HG02571 (cell line): ENCODE results near the gene SAMD1.
"Not testable (repeated sequence)": the region's sequence is repeated elsewhere in the genome, so short reads cannot be mapped to it uniquely, and the experiment has no call there.

Experiments
- ATAC-seq: cut with Tn5 transposase; IDR thresholded peaks from one replicate; pipeline ENCODE4 v1.9.1; 2021; ENCODE audit warnings: mild to moderate bottlenecking, moderate library complexity; ENCODE audit not compliant: unreplicated experiment

The SAMD1 gene

DNA sequence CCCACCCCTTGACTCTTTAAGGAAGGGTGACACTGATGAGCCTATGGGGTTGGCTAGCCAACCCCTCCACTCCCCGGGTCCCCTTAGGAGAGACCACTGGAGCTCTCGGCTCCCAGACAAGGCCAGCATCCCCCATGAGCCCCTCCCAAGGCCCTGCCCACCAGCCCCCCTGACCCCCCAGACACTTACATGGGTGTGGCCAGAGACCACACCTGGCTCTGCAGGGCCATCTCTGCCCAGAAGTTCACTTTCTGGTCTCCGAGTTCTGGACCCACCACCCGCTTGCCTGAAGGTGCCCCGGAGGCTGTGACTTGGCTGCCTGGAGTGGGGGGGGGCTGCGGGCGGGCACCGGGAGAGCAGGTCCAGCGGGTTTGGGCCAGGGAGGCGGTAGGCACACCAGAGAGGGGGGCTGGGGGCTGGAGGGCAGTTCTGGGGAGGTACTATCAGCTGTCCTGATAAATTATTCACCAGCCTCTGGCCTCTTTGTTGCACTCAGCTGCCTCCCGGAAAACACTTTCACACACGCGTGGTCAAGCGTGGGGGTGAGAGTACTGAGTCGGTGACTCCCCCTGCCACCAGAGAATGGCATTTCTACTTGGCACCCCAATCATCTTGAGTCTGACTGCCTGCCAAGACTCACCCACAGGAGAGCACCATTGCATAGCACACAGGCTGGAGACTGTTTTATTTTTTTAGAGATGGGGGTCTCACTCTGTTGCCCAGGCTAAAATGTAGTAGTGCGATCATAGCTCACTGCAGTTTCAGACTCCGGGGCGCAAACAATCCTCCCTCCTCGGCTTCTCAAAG lies 28.6 kb downstream of the SAMD1 start, which contains the start of gene PALM3:
TSS of gene PALM3 (minus strand) at position 326 of the 807 bp plus-strand sequence. CDS start at position 230, 96 bp downstream.
- ATAC-seq, result no peak

DNA sequence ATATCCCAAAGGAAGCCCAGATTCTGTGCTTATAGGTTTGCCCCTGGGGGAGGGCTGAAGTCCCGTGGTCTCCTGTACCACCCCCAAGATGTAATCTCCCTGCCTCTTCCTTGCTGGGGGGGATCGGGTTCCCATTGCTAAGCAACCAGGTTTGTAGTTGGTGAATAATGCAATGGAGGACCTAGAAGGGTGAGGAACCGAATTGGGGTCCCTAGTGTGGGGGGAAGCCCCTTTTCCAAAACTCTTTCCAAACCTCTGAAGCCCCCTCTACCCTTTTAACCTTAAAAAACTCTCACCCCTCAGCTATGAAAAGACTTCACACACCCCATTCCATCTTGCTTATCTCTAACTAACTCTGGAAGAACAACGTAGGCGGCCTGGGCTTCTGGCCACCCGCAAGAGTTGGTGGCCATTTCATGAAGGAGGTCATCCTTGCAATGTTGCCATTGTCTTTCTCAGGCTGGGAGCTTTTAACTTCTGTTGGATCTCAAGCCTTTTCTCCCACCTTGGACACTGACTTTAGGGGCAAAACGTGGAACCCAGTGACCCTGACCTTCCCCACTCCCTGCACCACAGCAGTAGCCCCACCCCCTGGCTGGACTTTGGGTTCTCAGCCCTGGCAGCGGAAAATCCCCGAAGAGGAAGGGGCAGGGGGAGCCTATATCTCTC lies 29.3 kb downstream of the SAMD1 start:
- ATAC-seq, result no peak

DNA sequence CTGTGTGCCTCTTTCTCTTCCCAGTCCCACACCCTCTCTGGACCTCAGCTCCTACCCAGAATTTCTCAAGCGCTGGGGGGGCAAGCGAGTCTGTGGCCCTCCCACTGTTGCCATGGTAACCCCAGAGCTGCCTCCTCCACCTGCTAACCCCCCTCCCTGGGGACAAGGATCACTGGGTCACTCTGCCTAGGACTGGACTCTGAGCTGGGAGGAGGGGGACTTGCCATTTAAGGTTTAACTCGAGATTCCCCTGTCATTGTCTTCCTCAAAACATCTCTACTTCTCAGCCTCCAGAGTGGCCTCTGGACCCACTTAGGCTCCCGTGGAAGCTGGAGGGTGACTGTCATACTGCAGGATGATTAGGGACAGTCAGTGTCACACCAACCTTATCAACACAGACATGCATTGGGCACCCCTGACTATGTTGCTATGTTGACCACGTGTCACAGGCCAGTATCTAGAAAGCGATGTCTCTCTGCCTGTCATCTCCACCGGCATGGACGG lies 30.8 kb downstream of the SAMD1 start:
- ATAC-seq, result no peak

DNA sequence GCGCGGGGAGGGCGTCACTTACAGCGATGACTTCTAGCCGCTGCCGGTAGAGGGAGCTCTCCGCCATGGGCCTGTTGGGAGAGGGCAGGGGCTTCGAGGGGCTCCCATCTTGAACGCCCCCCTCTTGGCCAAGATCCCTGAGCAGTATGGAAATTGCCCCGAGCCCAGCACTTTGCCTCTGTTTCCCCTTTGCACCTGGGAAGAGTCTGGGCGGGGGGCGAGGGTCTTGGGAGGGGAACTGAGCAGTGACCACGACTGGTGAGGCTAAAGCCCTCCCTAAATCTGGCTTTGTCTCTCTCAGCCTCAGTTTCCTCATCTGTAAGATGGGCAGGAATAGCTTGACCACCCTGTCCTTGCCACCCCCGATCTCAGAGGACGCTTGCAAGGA lies 31.5 kb downstream of the SAMD1 start:
- ATAC-seq, result no peak

DNA sequence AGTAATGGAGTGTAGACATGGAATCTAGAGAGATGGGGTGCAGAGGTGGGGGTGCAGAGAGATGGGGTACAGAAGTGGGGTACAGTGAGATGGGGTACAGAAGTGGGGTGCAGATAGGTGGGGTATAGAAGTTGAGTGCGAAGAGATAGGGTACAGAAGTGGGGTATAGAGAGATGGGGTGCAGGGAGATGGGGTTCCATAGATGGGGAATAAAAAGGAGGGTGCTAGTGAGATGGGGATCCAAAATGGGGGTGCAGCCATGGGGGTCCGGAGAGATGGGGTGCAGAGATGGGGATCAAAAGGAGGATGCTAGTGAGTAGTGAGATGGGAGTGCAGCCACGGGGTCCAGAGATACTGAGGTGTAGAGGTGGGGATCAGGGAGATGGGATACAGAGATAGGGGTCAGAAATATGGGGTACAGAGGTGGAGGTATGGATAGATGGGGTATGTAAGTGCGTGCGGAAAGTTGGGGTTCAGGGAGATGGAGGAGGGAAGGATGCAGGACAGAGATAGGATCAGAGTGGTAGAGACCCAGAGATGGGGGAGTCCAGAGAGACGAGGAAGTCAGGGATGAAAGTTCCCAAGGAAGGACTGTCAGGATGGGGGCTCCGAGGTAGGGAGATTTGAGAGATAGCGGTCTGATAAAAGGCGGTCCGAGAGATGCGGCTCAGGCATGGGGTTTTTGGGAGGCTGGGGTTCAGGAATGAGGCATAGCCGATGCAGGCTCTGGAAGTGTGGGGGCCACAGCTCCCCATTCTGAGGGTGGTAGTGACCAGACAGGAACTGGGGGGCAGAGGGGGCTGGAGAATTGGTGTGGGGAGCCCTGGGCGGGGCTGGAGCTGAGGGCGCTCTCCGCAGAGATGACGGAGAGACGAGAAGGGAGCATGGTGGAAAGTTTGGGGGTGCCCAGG lies 32.1 kb downstream of the SAMD1 start:
- no peak for ATAC-seq

DNA sequence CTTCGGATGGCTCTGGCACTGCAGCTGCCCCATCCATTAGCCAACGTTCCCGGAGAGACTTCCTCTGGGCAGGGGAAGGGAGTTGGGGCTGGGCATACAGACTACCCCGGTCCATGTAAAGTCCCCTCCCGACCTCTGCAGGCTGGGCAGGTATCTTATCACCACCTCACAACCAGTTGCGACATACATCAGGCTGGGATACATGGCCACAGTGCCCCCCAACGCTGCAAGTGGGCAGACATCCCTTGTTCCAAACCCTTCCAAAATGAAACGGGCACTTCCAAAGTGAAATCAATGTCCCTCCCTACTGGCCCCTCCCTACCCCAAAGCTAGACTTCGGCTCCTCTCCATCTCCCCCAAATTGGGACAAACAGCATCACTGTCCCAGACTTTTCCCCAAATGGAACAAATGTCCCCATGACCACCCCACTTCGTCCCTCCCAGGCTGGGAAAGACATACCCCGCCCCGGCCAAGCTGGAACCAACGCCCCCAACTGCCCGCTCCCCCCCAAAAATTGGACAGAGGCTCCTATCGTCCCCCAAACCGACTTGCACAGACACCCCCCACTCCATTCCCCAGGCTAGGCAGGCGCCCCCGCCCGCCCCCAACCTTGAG lies 33.7 kb downstream of the SAMD1 start:
- ATAC-seq, result no peak

DNA sequence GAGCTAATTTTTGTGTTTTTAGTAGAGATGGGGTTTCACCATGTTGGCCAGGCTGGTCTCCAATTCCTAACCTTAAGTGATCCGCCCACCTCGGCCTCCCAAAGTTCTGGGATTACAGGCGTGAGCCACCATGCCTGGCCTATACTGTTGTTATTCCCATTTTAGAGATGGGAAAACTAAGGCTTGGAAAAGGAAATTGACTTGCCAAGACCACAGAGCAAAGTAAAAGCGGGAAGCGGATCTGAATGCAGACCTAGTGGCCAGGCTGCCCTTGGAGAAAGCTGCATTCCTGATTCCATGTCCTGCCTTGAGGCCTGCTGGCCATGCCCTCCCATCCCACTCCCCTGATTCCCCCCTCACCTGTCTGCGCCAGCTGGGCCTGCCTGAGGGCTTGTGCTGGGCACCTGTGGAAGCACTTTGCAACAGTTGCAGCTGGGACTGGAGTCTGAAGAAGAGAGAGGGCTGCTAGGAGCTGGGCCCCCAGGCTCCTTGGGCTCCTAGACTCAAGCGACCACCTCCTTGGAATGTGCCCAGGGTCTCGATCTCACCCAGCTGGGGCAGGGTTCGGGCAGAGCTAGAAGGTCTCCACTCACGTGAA lies 34.4 kb downstream of the SAMD1 start:
- no peak for ATAC-seq

DNA sequence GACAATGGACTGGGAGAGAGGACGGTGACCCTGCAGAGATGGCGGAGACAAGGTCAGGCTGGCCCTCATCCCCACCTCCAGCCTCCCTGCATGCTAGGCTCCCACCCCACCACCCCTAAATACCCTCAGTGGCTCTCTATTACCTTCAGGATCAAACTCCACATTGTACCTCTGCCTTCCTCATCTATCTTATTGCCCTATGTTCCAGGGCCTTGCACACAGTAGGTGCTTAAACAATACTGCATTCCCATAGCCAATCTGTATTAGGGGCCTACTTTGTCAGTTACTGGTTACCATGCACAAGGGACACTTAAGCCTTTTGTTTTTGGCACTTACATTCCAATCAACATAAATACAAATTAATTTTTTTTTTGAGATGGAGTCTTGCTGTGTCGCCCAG lies 35.2 kb downstream of the SAMD1 start:
- ATAC-seq, result no peak

DNA sequence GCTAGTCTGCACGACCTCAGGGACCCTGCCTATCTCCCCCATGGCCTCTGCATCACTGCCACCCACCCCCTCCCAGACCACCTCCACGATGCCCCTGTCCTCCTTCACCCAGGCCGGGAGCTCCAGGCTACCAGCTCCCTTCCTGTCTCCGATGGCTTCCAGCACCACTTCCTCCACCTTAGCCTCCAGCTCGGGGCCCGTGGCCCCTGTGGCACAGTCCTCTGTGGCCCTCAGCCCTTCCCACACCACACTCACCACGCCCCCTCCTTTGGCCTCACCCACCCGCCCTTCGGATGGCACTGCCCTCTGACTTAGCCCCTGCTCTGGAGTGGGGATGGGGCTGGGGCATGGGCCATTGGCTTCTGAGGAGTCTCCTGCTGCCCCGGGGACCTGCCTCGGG lies 35.8 kb downstream of the SAMD1 start:
- no peak for ATAC-seq

DNA sequence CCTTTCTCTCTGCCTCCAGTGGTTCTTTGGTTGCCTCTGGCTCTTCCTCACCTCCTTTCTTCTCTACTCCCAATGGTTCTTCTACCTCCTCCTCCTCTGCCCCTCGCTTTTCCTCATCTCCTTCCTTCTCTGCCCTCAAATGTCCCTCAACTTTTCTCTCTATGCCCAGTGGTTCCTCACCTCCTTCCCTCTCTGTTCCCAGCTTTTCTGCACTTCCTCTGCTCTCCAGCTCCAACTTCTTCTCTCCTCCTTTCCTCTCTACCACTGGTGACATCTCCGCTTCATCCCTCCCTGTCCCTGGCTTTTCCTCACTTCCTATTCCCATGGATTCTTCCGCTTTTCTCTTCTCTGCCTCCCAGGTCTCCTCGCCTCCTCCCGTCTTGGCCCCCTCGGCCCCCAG lies 36.5 kb downstream of the SAMD1 start:
- ATAC-seq, result no peak

DNA sequence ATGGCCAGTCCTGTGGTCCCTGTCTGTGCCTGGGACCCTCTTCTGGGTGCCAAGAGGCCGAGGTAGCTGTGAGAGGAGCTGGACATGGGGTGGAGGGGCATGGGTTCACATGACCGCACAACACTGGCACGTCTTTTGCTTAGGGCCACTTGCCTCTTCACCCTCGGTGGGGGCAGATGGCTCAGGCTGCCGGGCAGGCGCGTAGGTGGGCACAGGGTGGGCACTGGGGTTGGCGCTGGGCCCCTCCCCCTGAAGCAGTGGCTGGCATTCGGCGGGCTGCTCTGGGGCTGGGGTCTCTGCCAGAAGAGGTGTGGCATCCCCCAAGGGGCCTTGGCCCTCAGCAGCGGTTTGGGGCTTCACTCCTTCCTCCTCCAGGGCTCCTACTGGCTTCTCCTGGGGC lies 37.1 kb downstream of the SAMD1 start:
- ATAC-seq, result no peak

DNA sequence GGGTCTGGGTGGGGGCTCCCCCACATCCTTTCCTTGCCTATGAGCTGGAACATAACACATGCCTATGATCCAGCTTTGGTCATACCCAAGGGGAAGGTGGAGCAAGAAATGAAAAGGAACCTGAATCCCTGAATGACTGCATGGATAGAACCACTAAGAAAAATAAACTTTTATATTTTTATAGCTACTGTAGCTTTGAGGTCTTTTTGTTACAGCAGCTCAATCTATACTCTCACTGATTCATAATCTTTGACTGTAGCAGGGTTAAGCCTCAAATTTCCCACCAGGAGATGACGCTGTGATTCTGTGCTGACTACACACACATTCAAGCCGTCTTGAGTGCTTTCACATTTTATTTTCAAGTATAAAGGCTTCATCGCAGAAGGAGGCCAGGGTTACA lies 37.5 kb downstream of the SAMD1 start:
- no peak for ATAC-seq

DNA sequence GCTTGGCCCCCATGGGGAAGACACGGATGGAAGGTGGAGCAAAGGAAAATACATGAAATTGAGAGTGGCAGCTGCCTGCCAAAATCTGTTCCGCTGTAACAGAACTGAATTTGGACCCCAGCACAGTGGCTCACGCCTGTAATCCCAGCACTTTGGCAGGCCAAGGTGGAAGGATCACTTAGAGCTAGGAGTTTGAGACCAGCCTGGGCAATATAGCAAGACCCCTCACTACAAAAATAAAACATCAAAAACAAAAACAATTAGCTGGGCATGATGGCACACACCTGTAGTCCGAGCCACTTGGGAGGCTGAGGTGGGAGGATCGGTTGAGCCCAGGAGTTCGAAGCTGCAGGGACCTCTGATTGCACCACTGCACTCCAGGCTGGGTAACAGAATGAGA lies 38.1 kb downstream of the SAMD1 start:
- no peak for ATAC-seq

DNA sequence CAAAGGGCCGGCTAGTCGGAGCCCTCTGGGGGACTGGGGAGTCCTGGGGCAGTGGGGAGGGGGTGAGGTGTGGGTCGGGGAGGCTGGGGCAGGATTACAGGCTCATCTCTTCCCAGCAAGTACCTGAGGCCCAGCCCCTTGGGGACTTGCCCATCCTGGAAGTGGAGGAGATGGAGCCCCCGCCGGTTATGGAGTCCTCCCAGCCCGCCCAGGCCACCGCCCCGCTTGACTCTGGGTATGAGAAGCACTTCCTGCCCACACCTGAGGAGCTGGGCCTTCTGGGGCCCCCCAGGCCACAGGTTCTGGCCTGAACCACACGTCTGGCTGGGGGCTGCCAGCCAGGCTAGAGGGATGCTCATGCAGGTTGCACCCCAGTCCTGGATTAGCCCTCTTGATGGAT lies 38.6 kb downstream of the SAMD1 start:
- no peak for ATAC-seq

DNA sequence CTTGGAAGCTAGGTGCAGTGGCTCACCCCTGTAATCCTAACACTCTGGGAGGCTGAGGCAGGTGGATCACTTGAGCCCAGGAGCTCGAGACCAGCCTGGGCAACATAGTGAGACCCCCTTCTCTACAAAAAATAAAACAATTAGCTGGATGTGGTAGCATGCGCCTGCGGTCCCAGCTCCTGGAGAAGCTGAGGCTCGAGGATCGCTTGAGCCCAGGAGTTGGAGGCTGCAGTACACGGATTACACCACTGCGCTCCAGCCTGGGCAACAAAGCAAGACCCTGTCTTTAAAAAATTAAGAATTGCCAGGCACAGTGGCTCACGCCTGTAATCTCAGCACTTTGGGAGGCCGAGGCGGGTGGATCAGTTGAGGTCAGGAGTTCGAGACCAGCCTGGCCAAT lies 39.6 kb downstream of the SAMD1 start:
- ATAC-seq, result not testable (repeated sequence)

DNA sequence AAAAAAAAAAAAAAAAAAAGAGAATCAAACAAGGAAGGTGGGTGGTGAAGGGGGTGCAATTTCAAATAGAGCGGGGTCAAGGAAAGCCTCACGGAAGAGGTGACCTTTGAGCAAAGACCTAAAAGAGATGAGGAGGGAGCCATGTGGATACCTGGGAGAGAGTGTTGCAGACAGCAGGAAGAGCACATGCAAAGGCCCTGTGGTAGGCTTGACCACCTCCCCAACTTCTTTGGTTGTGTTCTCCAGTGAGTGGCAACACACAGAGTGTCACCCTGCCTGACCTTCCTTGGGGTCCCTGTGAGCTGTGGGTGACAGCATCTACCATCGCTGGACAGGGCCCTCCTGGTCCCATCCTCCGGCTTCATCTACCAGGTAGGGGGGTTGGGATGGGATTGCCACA lies 40.0 kb downstream of the SAMD1 start:
- no peak for ATAC-seq

DNA sequence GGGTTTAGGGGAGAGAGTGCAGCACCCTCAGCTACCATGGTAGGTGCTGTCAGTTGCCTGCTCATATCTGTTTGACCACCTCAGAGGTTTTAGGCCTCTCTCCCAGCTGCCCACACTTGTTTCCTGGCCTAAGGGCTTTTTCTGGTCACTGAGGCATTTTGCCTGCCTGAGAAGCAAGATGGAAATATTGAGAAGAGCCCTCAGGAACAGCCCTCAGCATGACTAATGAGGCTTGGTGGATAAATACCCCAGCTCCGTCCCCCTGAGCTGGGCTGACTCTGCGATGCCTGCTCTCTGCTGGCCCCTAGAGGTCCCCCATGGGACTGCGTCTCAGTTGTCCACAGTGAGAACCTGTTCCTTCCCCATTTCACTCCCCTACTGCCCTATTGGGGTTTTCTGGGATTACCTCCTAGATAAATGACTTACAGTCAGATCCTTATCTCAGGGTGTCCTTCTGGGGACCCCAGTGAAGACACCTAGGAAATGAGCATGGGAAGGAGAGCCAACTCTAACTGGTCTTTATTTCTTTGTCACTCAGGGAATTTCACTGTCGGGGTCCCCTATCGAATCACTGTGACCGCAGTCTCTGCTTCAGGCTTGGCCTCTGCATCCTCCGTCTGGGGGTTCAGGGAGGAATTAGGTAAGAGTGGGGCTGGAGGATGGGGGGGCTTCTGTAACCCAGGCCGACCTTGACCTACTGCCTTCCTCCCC lies 42.0 kb downstream of the SAMD1 start:
- ATAC-seq, result no peak

DNA sequence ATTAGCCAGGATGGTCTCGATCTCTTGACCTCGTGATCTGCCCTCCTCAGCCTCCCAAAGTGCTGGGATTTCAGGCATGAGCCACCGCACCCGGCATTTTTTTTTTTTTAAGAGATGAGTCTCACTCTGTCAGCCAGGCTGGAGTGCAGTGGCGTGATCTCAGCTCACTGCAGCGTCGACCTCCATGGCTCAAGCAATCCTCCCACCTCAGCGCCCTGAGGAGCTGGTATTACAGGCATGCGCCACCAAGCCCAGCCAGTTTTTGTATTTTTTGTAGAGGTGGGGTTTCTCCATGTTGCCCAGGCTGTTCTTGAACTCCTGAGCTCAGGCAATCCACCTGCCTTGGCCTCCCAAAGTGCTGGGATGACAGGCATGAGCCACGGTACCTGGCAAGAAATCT lies 42.7 kb downstream of the SAMD1 start:
- ATAC-seq, result not testable (repeated sequence)

DNA sequence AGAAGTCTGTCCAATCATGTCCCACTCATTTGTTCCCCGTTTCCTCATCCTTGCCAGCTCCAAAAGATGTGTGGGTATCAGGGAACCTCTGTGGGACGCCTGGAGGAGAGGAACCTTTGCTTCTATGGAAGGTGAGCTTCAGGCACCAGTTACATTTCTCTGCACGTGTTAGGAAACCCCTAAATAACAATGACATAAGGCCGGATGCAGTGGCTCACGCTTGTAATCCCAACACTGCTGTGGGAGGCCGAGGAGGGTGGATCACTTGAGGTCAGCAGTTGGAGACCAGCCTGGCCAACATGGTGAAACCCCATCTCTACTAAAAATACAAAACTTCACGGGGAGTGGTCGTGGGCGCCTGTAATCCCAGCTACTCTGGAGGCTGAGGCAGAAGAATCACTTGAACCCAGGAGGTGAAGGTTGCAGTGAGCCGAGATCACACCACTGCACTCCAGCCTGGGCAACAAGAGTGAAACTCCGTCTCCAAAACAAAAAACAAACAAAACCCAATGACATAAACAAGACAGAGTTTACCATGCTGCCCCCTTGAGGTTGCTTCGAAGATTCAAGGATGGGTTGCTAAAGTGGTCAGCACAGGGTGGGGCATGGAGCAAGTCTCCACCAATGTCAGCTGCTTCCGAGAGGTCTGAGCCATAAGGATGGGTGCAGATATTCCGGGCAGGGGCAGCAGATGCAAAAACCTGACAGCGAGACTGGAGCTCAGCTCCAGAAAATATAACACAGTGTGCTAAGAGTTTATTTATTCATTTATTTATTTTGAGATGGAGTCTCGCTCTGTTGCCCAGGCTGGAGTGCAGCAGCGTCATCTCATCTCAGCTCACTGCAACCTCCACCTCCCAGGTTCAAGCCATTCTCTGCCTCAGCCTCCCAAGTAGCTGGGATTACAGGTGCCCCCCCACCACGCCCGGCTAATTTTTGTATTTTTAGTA lies 47.6 kb downstream of the SAMD1 start:
- not testable (repeated sequence) for ATAC-seq
